ENCODE data around the gene ZYX. TPM values are rescaled to one million over a fixed set of nuclear protein-coding genes. Genes with fewer than 3 reads are reported as not detected.

The ZYX gene
- total and polyA plus RNA-seq, 2 donors (not counting 1 experiment from before 2014, with no cell fraction given), result 32.3 to 53.8 TPM

DNA sequence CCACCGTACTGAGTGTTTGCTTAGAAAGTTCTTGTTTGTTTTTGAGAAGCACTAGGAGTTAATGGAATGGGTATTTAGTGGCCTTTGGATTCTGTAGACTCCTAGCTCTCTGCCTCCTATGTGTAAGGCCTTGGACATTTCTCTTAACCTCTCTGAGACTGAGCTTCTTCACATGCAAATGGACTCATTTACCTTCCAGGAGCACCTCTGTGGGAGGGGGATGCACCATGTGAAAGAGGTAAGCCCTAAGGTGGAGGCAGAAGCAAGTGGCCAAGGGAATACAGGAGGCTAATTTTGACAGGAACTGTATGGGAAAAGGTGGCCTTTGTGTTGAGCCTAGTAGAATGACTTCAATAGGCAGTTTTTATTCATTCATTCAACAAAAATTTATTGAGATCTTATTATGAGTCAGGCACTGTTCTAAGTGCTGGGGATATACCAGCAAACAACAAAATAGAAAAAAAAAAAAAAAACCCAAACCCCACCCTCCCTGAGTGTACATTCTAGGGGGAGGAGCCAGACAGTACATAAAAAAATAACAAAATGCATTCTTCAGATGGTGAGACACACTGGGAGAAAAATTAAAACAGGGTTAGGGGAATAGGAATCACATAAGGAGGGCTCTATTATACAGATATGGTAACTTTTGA, 36.7 kb downstream of the ZYX start:
- H3K27ac Mint-ChIP-seq, result no peak overlapping the region
- intact Hi-C loops (cut with micrococcal nuclease), result loop anchor here (10.0 kb wide), 1 partner anchor 53 kb away; the partner anchor contains the start of gene FAM131B
- no peaks in the 10 kb centered on the region for H3K4me1 ChIP-seq (ENCODE audit: control insufficient read depth in 2 of 2, insufficient read depth in 2 of 2, low read length in 2 of 2)
- no peak for TF ChIP-seq EZH2 (IDR thresholded peaks at IDR 0.05; ENCODE audit: borderline replicate concordance, insufficient read depth, low read depth, low read length, poor library complexity, severe bottlenecking)
- TF ChIP-seq, protein P1, sequence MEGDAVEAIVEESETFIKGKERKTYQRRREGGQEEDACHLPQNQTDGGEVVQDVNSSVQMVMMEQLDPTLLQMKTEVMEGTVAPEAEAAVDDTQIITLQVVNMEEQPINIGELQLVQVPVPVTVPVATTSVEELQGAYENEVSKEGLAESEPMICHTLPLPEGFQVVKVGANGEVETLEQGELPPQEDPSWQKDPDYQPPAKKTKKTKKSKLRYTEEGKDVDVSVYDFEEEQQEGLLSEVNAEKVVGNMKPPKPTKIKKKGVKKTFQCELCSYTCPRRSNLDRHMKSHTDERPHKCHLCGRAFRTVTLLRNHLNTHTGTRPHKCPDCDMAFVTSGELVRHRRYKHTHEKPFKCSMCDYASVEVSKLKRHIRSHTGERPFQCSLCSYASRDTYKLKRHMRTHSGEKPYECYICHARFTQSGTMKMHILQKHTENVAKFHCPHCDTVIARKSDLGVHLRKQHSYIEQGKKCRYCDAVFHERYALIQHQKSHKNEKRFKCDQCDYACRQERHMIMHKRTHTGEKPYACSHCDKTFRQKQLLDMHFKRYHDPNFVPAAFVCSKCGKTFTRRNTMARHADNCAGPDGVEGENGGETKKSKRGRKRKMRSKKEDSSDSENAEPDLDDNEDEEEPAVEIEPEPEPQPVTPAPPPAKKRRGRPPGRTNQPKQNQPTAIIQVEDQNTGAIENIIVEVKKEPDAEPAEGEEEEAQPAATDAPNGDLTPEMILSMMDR (IDR thresholded peaks at IDR 0.05), result no peak
- H2AFZ ChIP-seq (ENCODE audit: insufficient read depth, low read depth, low read length, poor library complexity, severe bottlenecking), result no peak overlapping the region
- no peaks in the 10 kb centered on the region for H3K4me1 Mint-ChIP-seq
- WGBS (ENCODE audit: insufficient coverage), result no CpG with 5 or more reads among the region's 1 CpG
- H3K9me3 ChIP-seq (ENCODE audit: control extremely low read depth in 1 of 3, control insufficient read depth in 2 of 3, insufficient read depth in 1 of 3, low read length in 2 of 3), result no peaks in the 10 kb centered on the region
- H3K27ac ChIP-seq (ENCODE audit: low read length in 2 of 2), result no peak overlapping the region
- no peak overlapping the region for H3K4me2 ChIP-seq (replicated peaks; ENCODE audit: low read depth, low read length, poor library complexity, severe bottlenecking)
- peaks cover 42% of the 10 kb centered on the region for H3K27me3 Mint-ChIP-seq
- POLR2A ChIA-PET, result no interaction called here
- H3K9ac ChIP-seq (ENCODE audit: low read length), result no peak overlapping the region
- DNase-seq, result no peak
- H4K20me1 ChIP-seq (ENCODE audit: control insufficient read depth, insufficient read depth, low read length, poor library complexity, severe bottlenecking), result no peaks in the 10 kb centered on the region
- CTCF ChIA-PET, result interaction anchor here (0.7 to 5.3 kb wide), 15 partner anchors 9 to 335 kb away, joined by 3 to 172 read pairs (median 4); partner anchors contain the start of gene TAS2R40
- no peaks in the 10 kb centered on the region for H3K36me3 ChIP-seq (replicated peaks in 1 of 2; ENCODE audit: control extremely low read depth in 1 of 2, control insufficient read depth in 1 of 2, extremely low read depth in 1 of 2, insufficient read depth in 2 of 2, low read length in 1 of 2)
- H3K4me3 ChIP-seq (ENCODE audit: control extremely low read depth in 1 of 5, extremely low read depth in 1 of 5, insufficient read depth in 1 of 5, low read depth in 2 of 5, low read length in 4 of 5), result no peak overlapping the region
- no peak for ATAC-seq (ENCODE audit: low read depth)
- no peaks in the 10 kb centered on the region for H3K79me2 ChIP-seq (ENCODE audit: control insufficient read depth, insufficient read depth, low read length)
- peaks cover 0 to 24% (median 14%) of the 10 kb centered on the region in 4 experiments for H3K27me3 ChIP-seq (replicated peaks in 1 of 4; ENCODE audit: control extremely low read depth in 1 of 4, control insufficient read depth in 3 of 4, insufficient read depth in 4 of 4, low read length in 3 of 4)
- H3K4me3 Mint-ChIP-seq, result no peak overlapping the region
- H3K9me3 Mint-ChIP-seq (ENCODE audit: insufficient read depth), result no peaks in the 10 kb centered on the region
